Tracheal epithelial cell (primary cell): ENCODE data around the gene C2orf49. TPM values are rescaled to one million over a fixed set of nuclear protein-coding genes. Genes with fewer than 3 reads are reported as not detected.

Experiments
- total RNA-seq: library from RNA; depleted of rRNA; stranded (reverse); fragments of >200 nt; gene quantifications from 2 replicates; pipeline ENCODE4 v1.2.1, GENCODE V29; 2014

C2orf49 gene
- total RNA-seq: 21.3 and 21.4 TPM in 2 replicates

DNA sequence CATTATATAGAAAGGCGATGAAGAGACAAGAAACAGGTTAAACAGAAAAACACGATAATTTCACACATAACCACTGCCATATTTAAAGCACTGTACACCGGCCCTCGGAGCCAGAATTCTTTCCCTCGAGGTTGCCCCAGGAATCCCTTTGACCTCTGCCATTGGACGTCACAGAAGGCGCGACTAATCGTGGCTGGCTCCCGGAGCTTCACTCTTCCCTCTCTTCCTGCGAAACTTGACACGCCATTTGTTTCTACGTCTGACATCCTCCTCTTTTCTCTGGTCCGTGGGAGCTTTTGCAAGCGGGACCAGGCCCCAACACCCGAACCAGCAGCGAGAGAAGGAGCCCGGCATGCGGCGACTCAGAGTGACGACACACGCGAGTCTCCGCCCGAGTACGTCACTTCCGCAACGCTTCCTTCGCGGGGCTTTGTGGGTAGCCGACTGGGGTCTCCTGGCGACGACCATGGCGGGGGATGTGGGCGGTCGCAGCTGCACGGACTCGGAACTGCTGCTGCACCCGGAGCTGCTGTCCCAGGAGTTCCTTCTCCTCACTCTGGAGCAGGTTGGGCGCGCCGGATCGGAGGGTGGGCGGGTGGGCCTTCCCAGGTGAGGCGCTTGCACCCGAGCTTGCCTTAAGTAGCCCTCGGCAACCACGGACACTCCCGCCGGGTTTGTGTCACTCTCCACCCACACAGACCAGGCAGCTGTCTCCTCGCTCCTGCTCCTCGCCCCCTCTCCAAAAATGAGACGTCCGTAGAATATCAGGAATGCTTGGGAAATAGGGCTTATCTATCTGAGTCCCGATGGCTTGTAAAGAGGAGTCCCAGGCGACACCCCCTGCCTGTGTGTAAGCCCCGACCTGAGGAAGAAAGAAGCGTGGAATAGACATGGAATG is at the start of gene C2orf49:
Gene C2orf49, plus strand, starts transcription at position 419 of the 898 bp plus-strand sequence. Its CDS starts 48 bp downstream, at position 467.

DNA sequence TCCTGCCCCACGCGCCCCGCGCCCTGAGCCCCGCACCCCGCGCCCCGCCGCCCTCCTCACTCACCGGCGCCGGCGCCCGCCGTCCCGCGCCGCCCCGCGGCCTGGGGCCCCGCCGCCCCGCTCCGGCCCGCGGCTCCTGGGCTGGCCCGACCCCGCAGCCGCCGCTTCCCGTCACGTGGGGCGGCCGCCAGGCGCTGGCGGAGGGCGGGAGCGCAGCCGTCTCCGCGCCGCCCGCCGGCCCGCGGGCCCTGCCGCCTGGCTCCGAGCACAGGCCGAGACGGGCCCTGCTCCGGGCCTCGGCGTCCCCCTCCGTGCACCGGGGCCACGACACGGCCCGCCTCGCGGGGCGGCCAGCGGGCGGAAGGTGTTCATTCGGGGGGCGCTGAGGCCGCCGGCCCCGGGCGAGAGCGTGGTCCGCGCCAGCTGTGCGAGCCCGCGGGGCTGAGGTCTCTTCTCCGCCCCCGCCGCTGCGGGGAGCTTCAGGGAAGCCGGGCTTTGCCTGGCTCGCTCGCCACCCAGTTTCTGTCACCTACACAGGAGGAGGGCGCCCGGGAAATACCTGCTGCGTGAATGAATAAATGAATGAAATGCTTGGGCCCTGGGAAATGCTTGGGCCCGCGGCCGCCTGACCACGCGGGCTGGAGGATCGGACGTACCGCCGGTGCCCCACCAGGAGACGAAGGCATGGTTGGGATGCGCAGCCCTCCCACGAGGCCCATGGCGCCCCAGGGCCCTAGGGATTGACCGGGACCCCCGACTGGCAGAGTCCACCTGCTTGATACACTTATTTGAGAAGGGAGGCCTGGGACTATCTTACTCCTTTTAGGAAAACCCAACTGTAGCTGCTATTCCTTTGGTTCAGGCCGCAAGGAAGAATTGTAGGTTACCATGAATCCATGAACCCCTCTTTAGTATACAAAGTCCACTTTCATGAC is 7.5 kb upstream of the C2orf49 start, which contains the start of gene TGFBRAP1:
Gene TGFBRAP1, minus strand, starts transcription at position 175 of the 935 bp plus-strand sequence. CDS start 21,434 bp downstream, outside the sequence.

DNA sequence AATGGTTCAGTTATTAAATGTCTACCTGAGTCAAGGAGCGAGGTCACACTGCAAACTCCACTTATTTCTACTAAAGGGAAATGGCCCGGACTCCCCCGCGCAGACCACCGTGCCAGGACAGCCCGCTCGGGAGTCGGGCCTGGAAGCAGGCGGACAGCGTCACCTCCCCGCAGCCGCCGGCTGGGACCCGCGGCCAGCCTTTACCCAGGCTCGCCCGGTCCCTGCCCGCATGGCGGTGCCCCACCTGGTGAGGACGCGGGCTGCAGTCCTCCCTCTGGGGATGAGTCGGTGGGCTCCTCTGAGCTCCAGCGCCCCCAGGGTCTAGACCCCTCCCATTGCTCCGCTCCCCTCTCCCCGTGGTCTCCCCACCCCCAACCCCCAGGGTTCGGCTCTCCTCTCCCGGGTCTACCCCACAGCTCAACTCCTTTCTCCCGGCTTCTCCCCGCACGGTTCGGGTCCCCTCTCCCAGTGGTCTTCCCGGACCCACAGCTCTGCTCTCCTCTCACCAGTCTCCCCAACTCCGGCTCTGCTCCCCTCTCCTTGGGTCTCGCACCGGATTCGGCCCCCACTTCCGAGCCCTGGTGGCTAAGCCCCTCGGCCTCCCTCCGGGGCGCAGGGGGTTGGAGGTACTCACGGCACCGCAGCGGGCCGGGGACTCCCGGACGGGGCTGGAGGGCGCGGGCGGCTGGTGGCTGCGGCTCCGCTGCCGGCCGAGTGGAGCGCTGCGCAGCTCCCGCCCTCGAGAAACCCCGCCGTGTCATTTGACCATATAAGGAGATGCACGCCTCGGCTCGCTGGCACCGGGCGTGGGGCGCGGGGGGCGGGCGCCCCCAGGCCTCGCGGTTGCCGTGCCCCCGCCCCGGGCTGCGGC is 61.2 kb downstream of the C2orf49 start, which contains the start of gene FHL2:
Gene FHL2, minus strand, starts transcription at position 716 of the 871 bp plus-strand sequence. CDS start 12,535 bp downstream, outside the sequence.

Other genes with a start within 250 kb of the C2orf49 start
- gene GPR45, start 95.8 kb upstream of the C2orf49 start, total RNA-seq: not detected in 2 replicates
- 17.8 and 20.7 TPM in 2 replicates for gene TGFBRAP1, start 7.8 kb upstream of the C2orf49 start, total RNA-seq
- 50.3 and 75.9 TPM in 2 replicates for gene FHL2, start 61.5 kb downstream of the C2orf49 start, total RNA-seq